Peyer's patch (tissue), 4 donors: Measurements from ENCODE around the gene PCYT2.

Source experiments
- CTCF ChIP-seq, 6 experiments: fragments of 450-650 bp in 4 of 6; fragments of 200-600 bp in 2 of 6; sonication (generic) in 1 of 6; IDR thresholded peaks; one replicate each; pipeline ENCODE4 v1.5.1; 2017 to 2019; ENCODE audit warnings: antibody characterized with exemption in 6 of 6, mild to moderate bottlenecking in 3 of 6, moderate library complexity in 1 of 6
- POLR2A ChIP-seq, 2 donors: fragments of 450-650 bp; IDR thresholded peaks; one replicate each; pipeline ENCODE4 v1.5.1; 2017; ENCODE audit warnings: antibody characterized with exemption in 2 of 2, mild to moderate bottlenecking in 2 of 2, moderate library complexity in 2 of 2

GRCh38 chr17:81957691-81958432, 46.7 kb upstream of the PCYT2 start:
- TF ChIP-seq CTCF (IDR thresholded peaks at IDR 0.05) (no peak), POLR2A (IDR thresholded peaks at IDR 0.05) (no peak)
